Fibroblast of lung (primary cell): ENCODE data around the gene KIF16B. TPM values are rescaled to one million over a fixed set of nuclear protein-coding genes. Genes with fewer than 3 reads are reported as not detected.

Experiments used
- DNase-seq, 2 donors: peaks; one replicate each; pipeline versions ENCODE4 v3.0.0 to v3.0.0-alpha.2; 2010; ENCODE audit warnings: low read depth in 2 of 2
- H2AFZ ChIP-seq: 2 replicates; pipeline ENCODE4 v1.5.1; 2012; ENCODE audit warnings: low read length, control low read depth, inconsistent platforms
- H3K27ac ChIP-seq: 2 replicates; pipeline ENCODE4 v1.5.1; 2011; ENCODE audit warnings: low read length, control low read depth; ENCODE audit not compliant: insufficient read depth
- H3K27me3 ChIP-seq: 2 replicates; pipeline ENCODE4 v1.5.1; 2011; ENCODE audit warnings: mild to moderate bottlenecking, low read length; ENCODE audit not compliant: control insufficient read depth, insufficient read depth
- H3K36me3 ChIP-seq: 2 replicates; pipeline ENCODE4 v1.5.1; 2011; ENCODE audit warnings: low read length; ENCODE audit not compliant: control insufficient read depth, insufficient read depth
- H3K4me1 ChIP-seq: 2 replicates; pipeline ENCODE4 v1.5.1; 2011; ENCODE audit warnings: low read length; ENCODE audit not compliant: control insufficient read depth, insufficient read depth; ENCODE audit errors: extremely low read depth
- H3K4me2 ChIP-seq: 2 replicates; pipeline ENCODE4 v1.5.1; 2011; ENCODE audit warnings: low read length, control low read depth; ENCODE audit not compliant: insufficient read depth; ENCODE audit errors: extremely low read depth
- H3K4me3 ChIP-seq, 4 experiments: fragments of 200-600 bp in 1 of 4; sonication (generic) in 1 of 4; replicated peaks in 1 of 4; 2 replicates each; pipeline ENCODE4 v1.5.1; 2011 to 2016; ENCODE audit warnings: low read length in 4 of 4, low read depth in 3 of 4, mild to moderate bottlenecking in 3 of 4, control low read depth in 2 of 4, inconsistent platforms in 1 of 4, mixed read lengths in 1 of 4; ENCODE audit not compliant: insufficient read depth in 1 of 4; ENCODE audit errors: control extremely low read depth in 1 of 4
- H3K79me2 ChIP-seq: 2 replicates; pipeline ENCODE4 v1.5.1; 2012; ENCODE audit warnings: mild to moderate bottlenecking, low read length, inconsistent platforms; ENCODE audit not compliant: control insufficient read depth, insufficient read depth
- H3K9ac ChIP-seq: 2 replicates; pipeline ENCODE4 v1.5.1; 2011; ENCODE audit warnings: mild to moderate bottlenecking, low read length, control low read depth; ENCODE audit not compliant: insufficient read depth
- H3K9me3 ChIP-seq: 2 replicates; pipeline ENCODE4 v1.5.1; 2012; ENCODE audit warnings: low read depth, low read length; ENCODE audit not compliant: control insufficient read depth, insufficient read depth
- H4K20me1 ChIP-seq: 2 replicates; pipeline ENCODE4 v1.5.1; 2011; ENCODE audit warnings: low read length; ENCODE audit not compliant: control insufficient read depth, insufficient read depth; ENCODE audit errors: extremely low read depth
- EZH2 ChIP-seq: IDR thresholded peaks from 2 replicates; pipeline ENCODE4 v1.5.1; 2012; ENCODE audit warnings: low read length, control low read depth, mild to moderate bottlenecking; ENCODE audit errors: missing control alignments
- polyA plus RNA-seq, 2 donors: library from polyadenylated mRNA; depleted of rRNA in 1 of 2; stranded (reverse) in 1 of 2; unstranded in 1 of 2; fragments of >200 nt; gene quantifications; 2 replicates each; pipeline ENCODE4 v1.2.1, GENCODE V29; 2011 to 2012; ENCODE audit warnings: missing spikeins in 1 of 2
- total RNA-seq: library from RNA; depleted of rRNA; stranded (reverse); fragments of >200 nt; gene quantifications from 2 replicates; pipeline ENCODE4 v1.2.1, GENCODE V29; 2014
- TF ChIP-seq, protein P1 (sequence below), 2 donors: IDR thresholded peaks in 1 of 2; conservative IDR thresholded peaks in 1 of 2; 1 replicate in 1 of 2; 2 replicates in 1 of 2; pipeline ENCODE4 v1.5.1; 2011 to 2012; ENCODE audit warnings: low read length in 2 of 2, control low read depth in 1 of 2, inconsistent platforms in 1 of 2, low read depth in 1 of 2, mild to moderate bottlenecking in 1 of 2

Gene KIF16B
- total and polyA plus RNA-seq, 2 donors (not counting 1 experiment from before 2014, with no cell fraction given): 7.7 to 17.3 TPM

DNA sequence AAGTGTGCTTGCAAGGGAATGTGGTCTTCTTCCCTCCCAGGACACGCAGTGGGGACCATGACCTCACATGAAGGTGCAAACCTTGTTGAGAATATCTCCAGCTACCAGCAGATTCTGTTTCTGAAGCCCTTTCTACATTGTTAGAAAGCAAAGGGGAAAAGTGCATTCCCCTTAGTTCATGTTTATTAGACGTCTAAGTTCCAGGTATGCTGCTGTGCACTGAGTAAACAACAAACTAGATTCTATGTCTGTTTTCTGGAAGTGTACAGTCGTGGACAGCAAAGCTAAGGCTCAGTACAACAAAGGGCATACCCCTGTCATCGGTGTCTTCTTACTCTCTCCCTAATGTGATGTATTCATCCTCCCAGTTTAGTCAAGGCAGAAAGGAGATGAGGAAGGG lies 178.5 kb downstream of the KIF16B start:
- no peaks in the 10 kb centered on the region for H3K36me3 ChIP-seq
- no peaks in the 10 kb centered on the region for H3K27me3 ChIP-seq
- no peaks in the 10 kb centered on the region for H3K4me1 ChIP-seq
- H3K79me2 ChIP-seq: no peaks in the 10 kb centered on the region
- no peak overlapping the region for H3K4me2 ChIP-seq
- no peaks in the 10 kb centered on the region for H4K20me1 ChIP-seq
- no peak overlapping the region for H3K9ac ChIP-seq
- H3K4me3 ChIP-seq: no peak overlapping the region
- TF ChIP-seq EZH2: no peak
- no peaks in the 10 kb centered on the region for H3K9me3 ChIP-seq
- DNase-seq: no peak
- no peak overlapping the region for H3K27ac ChIP-seq
- no peak overlapping the region for H2AFZ ChIP-seq

- Histone ChIP-seq H3K4me1 (no peaks in the 10 kb centered on the region), H3K9me3 (no peaks in the 10 kb centered on the region), H3K36me3 (no peaks in the 10 kb centered on the region), H3K4me3 (no peak overlapping the region), H2AFZ (no peak overlapping the region), H3K27me3 (no peaks in the 10 kb centered on the region), H3K27ac (no peak overlapping the region), H3K9ac (no peak overlapping the region), H3K79me2 (no peaks in the 10 kb centered on the region), H4K20me1 (no peaks in the 10 kb centered on the region), H3K4me2 (no peak overlapping the region)
- TF ChIP-seq, protein P1, sequence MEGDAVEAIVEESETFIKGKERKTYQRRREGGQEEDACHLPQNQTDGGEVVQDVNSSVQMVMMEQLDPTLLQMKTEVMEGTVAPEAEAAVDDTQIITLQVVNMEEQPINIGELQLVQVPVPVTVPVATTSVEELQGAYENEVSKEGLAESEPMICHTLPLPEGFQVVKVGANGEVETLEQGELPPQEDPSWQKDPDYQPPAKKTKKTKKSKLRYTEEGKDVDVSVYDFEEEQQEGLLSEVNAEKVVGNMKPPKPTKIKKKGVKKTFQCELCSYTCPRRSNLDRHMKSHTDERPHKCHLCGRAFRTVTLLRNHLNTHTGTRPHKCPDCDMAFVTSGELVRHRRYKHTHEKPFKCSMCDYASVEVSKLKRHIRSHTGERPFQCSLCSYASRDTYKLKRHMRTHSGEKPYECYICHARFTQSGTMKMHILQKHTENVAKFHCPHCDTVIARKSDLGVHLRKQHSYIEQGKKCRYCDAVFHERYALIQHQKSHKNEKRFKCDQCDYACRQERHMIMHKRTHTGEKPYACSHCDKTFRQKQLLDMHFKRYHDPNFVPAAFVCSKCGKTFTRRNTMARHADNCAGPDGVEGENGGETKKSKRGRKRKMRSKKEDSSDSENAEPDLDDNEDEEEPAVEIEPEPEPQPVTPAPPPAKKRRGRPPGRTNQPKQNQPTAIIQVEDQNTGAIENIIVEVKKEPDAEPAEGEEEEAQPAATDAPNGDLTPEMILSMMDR (conservative IDR thresholded peaks at IDR 0.05 in 1 of 2, IDR thresholded peaks at IDR 0.05 in 1 of 2; ENCODE audit: low read depth in 1 of 2, low read length in 2 of 2): no peak
- TF ChIP-seq EZH2: no peak
- DNase-seq: no peak
Observed at GRCh38 chr20:16393836-16394235, 179.4 kb downstream of the KIF16B start.

- Histone ChIP-seq H4K20me1 (no peaks in the 10 kb centered on the region), H3K36me3 (no peaks in the 10 kb centered on the region), H3K27ac (no peak overlapping the region), H3K27me3 (no peaks in the 10 kb centered on the region), H3K4me2 (no peak overlapping the region), H3K4me3 (no peak overlapping the region), H3K9me3 (no peaks in the 10 kb centered on the region), H3K9ac (no peak overlapping the region), H3K4me1 (no peaks in the 10 kb centered on the region), H3K79me2 (no peaks in the 10 kb centered on the region), H2AFZ (no peak overlapping the region)
- TF ChIP-seq, protein P1 (conservative IDR thresholded peaks at IDR 0.05 in 1 of 2, IDR thresholded peaks at IDR 0.05 in 1 of 2; ENCODE audit: low read depth in 1 of 2, low read length in 2 of 2): no peak
- TF ChIP-seq EZH2: no peak
- no peak for DNase-seq
Observed at GRCh38 chr20:16393297-16393696, 180.0 kb downstream of the KIF16B start.
